HG02610 (cell line): ENCODE measurements around the gene DOP1B.
"Not testable (repeated sequence)": the region's sequence is repeated elsewhere in the genome, so short reads cannot be mapped to it uniquely, and the experiment has no call there.

Experiments
- ATAC-seq: cut with Tn5 transposase; IDR thresholded peaks from one replicate; pipeline ENCODE4 v1.9.1; 2021; ENCODE audit warnings: mild to moderate bottlenecking, moderate library complexity; ENCODE audit not compliant: unreplicated experiment

The DOP1B gene

DNA sequence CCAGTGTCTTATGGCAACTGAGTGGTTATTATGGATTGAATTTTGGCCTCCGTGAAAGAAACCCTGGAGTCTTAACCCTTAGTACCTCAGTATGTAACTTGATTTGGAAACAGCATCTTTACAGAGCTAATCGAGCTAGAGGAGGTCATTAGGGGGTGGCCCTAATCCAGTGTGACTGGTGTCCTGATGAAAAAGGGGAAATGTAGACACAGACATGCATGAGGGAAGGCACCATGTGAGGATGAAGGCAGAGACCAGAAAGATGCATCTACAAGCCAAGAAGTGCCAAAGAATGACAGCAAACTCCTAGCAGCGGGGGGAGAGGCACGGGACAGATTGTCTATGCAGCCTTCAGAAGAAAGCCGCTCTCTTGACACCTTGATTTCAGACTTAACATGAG is 14.7 kb downstream of the DOP1B start:
- ATAC-seq: no peak

DNA sequence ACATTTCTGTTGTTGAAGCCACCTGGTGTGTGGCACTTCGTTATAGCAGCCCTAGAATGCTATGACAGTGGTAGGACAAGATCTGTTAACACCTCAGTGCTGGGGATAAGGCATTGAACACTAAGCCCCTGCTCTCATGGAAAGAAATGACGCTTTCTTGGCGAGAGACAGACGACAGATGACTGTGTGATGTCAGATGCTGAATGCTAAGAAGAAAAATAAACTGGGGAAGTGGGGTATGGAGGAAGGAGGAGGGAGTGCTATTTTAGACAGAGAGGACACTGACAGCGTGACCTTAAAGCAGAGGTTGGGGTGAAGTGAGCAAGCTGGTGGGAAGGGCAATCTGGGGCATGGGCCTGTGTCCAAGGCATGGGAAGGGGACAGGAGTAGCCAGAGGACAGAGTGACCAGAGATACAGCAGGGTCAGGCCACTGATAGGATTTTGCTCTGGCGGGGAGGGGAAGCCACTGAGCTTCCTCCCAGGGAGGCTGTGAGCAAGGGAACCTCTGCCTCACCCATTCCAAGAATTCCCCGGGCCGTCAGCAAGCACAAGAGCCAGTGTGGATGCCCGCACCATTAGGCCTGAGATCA is 15.2 kb downstream of the DOP1B start:
- ATAC-seq: no peak

DNA sequence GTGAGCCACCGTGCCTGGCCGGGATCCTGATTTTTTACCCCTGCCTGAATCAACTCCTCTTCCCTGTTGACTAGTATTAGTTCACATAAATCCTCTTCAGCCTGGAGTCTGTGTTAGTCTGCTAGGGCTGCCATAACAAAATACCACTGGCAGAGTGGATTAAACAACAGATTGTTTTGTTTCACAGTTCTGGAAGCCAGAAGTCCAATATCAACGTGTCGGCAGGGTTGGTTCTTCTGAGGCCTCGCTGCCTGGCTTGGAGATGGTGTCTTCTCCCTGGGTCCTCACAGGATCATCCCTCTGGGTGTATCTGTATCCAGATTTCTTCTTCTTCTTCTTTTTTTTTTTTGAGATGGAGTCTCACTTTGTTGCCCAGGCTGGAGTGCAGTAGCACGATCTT is 18.2 kb downstream of the DOP1B start:
- ATAC-seq: no peak

DNA sequence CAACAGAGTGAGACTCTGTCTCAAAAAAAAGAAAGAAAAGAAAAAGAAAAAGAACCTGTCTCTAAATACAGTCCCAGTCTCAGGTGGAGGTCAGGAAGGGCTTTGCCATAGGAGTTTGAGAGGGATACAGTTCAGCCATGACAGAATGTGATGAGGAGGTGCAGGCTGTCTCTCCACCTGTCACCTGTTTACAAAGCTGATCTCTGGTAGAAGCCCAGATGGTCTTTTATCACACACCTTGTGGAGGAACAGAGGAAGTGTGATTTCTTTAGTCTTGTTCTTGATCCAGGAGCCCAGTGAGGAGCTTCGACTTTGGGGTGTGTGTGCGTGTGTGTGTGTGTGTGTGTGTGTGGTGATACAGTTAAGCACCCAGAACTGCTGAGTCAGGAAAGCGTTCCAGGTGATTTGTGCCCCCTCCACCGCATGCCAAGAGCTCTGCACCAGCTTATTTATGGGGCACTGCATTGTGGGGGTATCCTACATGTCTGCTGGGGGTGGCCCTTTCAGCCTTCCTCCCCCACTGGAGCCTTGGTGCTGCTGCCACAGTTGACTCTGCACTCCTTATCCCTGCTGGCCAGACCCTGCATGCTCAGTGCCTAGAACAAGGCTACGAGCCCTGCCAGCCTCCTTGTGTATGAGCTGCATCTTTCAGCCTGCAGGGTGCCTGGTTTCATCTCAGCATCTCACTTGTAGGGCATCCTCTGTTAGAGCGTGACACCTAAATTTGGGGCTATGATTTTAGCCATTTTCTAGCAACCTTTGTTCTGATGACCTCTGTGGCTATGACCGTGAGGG is 19.3 kb downstream of the DOP1B start:
- no peak for ATAC-seq

DNA sequence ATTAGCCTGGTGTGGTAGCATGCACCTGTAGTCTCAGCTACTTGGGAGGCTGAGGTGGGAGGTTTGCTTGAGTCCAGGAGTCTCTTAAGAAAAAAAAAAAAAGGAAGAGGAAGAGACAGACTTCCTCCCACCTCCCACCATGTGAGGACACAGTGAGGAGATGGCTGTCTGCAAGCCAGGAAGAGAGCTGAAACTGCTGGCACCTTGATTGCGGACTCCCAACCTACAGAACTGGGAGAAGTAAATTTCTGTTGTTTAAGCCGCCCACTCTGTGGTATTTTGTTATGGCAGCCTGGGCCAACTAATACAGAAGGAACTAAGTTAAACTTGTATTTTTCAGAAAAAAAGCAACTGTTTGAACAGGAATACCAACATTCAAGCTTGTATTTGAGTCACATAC is 21.7 kb downstream of the DOP1B start:
- ATAC-seq: no peak

DNA sequence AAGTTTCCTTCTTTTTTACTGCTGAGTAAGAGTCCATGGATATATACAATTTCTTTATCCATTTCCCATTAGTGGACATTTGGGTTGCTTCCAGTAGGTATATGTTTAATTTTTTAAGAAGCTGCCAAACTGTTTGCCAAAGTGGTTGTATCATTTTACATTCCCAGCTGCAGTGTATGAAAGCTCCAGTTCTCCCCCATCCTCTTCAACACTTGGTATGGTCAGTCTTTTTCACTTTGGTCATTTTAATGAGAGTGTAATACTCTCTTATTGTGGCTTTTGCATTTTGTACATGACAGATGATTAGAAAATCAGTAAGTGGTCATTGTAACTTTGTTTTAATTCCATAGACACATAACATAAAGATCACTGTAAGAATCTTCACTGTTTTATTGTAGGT is 22.5 kb downstream of the DOP1B start:
- no peak for ATAC-seq

DNA sequence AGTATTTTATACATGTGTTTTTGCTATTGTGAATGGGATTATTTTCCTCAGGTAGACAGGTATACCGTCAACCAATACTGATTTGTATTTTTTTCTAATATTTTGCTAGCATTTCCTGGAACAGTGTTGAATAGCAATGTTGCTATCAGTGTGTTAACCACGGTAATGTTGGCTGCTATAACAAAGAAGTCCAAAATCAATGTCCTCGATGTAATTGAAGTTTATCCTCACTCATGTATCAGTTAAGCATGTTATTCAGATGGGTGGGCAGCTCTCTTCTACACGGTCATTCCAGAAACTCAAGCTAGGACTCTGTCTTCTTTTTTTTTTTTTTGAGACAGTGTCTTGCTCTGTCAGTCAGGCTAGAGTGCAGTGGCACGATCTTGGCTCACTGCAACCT is 24.3 kb downstream of the DOP1B start:
- ATAC-seq: no peak

DNA sequence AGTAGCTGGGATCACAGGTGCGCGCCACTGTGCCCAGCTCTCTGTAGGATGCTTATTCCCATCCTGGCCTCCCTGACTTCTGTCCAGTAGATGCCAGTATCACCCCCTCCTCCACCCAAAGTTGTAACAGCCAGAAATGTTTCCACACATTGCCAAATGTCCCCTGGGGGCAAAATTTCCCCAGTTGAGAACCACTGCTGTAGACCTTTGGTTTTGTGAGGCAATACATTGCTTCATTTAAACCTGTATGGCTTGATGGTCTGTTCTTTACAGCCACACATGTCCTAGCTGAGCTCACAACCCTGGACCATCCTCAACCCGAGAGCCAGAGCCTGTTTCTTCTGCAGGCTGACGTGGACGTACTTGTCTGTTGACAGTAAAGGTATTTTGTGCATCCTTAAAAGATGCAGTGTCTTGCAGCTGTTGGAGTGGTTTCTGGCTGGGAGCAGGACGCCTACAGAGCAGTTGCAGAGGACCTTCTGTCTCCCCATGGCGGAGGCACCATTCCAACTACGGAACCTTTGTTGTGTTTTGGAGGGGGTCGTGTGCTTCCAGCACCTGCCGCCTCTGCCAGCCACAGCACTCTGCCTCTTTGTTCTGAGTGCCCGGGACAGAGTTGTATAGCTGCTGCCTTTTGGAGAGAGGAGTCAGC is 26.6 kb downstream of the DOP1B start:
- ATAC-seq: no peak

DNA sequence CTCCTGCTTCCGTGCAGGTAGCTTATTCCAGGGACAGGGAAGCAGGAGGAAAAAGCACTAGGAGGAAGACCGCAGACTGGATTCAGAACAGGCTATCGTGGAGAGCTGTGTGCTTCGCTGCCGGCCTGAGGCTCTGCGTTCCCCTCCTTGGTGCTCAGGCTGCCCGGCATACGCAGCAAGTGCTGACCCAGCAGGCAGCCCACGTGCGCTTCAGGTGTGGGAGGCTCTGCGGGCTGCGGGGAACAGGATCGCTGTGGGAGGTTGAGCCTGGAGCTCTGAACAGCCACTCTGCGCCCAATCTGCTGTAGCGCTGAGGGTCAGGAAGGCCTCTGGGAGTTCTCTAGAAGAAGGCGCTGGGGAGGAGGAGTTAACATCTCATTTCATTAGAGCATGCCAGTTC is 27.9 kb downstream of the DOP1B start:
- ATAC-seq: no peak

DNA sequence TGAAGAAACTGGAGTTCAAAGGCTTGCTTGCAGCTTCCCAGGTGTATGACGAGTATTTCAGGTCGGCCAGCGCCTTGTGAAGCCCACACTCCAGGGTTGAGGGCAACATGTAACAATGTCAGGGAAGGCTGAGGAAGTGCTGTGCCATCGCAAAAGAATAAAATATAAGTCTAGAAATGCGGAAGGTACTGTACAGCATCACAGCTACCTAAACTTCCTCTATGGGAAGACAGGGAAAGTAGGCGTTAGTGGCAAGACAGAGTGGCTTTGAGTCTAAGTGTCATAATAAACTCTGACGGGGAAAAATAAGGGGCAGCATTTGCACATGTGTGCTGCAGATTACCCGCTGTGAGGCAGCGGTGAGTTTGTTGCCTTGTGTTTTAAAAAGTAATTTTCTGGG is 28.9 kb downstream of the DOP1B start:
- no peak for ATAC-seq

DNA sequence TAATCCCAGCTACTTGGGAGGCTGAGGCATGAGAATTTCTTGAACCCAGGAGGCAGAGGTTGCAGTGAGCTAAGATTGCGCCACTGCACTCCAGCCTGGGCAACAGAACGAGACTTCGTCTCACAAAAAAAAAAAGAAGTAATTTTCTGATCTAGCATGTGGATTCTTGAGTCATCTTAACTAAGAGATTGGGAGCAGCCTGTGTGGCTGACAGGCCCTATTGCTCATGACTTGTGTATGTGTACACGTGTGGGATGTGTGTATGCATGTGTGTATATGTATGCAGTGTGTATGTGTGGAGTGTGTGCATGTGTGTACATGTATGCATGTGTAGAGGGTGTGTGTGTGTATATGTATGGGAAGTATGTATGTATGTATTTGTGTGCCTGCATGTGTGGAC is 29.5 kb downstream of the DOP1B start:
- no peak for ATAC-seq

DNA sequence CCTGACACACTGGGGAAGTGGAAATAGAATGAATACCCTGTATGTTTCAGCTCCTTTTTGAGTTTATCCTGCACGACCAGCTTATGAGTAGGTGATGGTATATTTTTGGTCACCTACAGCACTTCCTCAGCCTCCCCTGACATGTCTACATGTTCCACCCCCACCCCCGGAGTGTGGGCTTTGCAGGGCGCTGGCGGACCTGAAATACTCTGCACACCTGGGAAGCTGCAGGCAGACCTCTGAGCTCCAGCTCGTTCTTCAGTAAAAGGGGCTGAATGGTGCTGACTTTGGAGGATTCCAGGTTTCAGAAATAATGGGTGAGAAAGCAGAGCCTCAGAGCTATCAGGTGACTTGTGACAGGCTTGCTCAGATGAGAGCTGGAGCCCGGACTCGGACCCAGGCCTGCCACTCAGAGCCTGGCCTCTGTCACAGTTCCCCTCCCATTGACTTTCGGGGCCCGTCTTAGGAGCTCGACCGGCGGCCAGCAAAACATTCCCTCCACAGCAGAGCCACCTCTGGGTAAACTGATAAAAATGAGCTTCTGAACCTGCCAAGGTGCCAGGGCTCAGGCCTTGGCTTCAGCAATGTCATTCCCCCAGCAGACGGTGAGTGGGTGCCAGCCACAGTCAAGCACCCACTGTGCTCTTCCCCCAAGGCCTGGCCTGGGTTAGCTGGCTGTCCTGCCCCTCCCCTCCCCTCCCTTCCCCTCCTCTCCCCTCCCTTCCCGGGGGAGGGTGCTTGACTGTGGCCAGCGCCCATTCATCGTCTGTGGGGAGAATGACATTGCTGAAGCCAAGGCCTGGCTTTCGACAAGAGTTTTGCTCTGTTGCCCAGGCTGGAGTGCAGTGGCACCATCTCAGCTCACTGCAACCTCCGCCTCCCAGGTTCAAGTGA is 30.1 kb downstream of the DOP1B start:
- no peak for ATAC-seq

DNA sequence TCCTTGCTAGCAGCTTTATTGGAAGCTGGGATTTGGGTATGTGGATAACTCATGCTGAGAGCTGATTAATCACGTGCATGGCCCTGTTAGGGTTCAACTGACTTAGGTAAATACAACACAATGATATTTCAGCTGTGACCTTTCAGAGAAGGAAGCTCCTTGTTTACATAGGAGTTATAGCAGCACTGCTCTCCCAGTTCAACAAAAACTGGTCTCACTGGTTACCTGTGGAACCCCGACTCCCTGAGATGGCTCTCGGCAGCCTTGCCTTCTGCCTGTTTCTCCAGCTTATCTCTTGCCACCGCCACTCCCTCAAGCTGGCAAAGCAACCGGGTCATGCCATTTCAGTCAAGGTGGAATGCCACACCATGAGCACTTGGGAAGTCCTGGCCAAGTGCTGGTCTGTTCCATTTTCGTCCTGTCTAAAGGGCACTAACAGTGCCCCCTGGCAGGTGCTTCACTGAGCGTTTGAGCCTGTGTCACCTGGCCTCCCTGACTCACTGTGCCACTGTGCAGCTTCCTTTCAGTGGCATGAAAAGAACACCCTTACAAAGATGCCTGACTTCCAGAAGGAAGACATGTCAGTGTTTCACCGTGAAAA is 31.6 kb downstream of the DOP1B start:
- ATAC-seq: no peak

DNA sequence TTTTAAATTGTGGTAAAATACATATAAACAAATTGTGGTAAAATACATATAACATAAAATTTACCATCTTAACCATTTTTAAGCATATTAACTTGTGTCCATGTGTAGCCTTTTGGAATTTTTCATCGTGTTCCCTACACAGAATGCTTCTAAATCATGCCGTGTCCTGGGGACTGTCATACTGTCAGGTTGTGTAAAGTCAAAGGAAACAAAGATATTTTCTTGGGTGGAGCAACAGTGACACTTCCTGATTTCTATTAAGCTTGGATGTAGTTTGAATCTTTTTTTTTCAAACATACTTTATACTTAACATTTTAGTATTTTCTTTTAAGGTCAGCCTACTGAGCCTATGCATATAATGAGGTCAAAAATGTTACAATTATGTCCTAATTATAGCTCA is 32.3 kb downstream of the DOP1B start:
- no peak for ATAC-seq

DNA sequence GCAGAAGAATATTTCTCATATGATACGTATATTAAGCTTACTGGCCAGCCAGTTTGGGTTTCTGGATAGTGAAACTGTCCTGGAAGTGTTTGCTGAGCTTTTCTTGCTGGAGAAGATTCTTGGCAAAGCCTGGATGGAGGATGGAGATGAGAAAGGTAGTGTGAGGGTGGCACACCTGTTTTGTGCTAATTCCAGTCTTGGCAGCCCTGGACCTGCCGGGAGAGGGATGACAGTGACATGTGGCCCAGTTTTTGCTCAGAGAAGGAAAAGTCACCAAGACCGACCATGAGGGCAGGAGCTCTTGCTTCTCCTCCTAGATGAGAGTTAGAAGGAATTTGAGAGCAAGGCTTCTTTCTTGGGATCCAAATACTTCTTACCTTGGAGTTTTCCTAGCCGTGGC is 34.1 kb downstream of the DOP1B start:
- ATAC-seq: no peak

DNA sequence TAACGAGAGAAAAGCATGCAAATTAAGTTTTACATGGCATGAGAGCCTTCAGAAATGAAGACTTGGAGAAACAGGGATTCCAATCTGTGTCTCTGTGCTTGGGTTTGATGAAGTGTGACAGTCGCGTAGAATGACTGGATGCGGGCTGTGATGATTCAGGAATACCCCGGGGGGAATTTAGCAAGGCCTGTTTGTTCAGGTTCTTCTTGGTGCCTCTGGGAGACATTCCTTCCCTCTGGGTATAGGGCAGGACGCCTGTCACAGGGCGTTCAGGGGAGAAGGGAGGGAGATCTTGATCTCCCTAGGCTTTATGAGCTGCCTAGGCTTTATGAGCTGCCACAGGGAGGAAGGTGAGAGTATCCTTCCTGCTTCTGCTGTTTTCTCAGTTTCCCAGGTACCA is 36.6 kb downstream of the DOP1B start:
- ATAC-seq: no peak

DNA sequence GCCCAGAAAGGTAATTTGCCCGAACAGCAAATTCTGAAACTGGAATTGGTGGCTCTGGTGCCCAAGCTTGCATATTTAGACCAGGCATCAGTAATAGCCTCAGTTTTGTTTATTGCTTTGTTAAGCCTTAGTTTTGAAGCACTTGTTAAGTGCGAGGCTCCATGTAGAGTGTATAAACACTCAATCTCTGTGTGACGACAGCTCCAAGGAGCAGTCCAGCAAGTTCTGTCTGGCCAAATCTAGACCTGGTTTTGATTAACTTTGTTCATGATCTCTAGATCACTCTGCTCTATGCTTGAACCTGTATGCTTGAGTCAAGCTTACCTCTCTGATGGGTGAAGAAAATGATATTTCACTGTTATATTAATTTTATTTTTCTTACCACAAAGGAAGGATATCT is 37.4 kb downstream of the DOP1B start:
- no peak for ATAC-seq

DNA sequence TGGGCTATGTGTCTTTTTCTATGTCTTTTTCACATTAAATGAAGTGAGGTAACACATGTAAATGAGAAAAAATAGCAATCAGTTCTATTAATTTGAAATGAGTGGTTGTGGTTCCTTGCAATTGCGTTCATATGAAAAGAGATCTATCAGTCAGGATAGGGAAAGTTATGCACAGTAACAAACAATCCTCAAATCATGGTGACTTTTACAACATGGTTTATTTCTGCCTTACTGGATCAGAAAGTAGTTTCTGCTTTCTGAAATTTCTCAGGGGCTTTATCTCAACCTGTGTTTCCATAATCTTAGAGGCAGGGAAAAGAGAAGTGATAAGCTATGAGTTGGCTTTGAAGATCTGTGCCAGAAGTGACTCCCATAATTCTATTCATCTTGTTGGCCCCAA is 39.0 kb downstream of the DOP1B start:
- no peak for ATAC-seq

DNA sequence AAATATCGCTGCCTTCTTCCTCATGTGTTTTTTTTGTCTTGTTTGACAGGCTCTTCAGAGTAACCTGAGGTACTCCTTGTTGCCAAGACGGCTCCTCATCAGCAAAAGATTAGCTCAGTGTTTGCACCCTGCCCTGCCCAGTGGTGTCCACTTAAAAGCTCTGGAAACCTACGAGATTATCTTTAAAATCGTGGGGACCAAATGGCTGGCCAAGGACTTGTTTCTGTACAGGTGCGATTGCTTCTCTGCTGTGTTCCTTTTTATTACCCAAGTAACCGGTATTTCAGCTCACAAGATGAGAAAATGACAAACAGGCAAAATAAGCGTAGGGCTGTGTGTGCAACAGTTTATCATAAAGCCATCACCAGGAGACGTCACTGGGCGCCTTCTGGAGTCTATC is 42.4 kb downstream of the DOP1B start:
- ATAC-seq: no peak

DNA sequence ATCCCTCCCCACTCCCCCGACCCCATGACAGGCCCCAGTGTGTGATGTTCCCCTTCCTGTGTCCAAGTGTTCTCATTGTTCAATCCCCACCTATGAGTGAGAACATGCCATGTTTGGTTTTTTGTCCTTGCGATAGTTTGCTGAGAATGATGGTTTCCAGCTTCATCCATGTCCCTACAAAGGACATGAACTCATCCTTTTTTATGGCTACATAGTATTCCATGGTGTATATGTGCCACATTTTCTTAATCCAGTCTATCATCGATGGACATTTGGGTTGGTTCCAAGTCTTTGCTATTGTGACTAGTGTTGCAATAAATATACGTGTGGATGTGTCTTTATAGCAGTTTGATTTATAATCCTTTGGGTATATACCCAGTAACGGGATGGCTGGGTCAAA is 43.0 kb downstream of the DOP1B start:
- not testable (repeated sequence) for ATAC-seq

DNA sequence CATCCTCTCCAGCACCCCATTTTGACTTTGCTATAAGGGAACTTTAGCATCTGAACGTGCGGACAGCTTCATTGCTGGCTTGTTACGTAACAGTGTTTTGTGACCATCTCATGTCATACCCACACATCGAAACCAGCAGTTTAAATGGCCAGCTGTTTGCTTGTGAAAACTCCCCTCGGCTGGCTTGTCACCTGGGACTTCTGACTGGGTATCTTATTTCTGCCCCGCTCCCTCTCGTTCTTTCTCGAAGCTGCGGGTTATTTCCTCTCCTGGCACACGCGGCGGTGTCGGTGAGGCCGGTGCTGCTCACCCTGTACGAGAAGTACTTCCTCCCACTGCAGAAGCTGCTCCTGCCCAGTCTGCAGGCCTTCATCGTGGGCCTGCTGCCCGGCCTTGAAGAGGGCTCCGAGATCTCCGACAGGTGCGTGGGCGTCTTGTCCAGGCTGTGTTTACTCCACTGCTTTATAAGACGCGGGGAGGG is 43.5 kb downstream of the DOP1B start:
- no peak for ATAC-seq
